OCI-M2 (cell line): ENCODE measurements around the gene PTPRT.

ENCODE experiments used
- DNase-seq: peaks from one replicate; lab custom pipeline; 2025; ENCODE audit not compliant: unreplicated experiment; lab: John Stamatoyannopoulos, UW

The PTPRT gene

DNA sequence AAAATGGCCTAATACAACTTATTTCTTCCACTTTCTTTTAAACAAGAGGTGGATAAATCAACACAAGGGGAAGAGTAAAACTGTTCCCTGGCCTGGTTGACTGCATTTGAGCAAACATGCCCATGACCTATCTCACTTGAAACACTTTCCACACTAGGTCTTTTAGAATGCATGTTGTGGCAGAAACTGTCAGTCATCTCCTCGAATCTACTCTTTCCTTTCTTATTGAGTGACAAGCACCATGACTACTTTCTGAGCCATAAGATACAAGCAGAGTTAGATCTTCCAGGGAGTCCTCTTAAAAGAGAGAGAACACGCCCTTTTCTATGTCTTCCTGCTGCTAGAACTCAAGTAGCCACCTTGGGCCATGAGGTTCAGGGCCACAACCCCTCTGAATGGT lies 66.5 kb downstream of the PTPRT start:
- no peak for DNase-seq

DNA sequence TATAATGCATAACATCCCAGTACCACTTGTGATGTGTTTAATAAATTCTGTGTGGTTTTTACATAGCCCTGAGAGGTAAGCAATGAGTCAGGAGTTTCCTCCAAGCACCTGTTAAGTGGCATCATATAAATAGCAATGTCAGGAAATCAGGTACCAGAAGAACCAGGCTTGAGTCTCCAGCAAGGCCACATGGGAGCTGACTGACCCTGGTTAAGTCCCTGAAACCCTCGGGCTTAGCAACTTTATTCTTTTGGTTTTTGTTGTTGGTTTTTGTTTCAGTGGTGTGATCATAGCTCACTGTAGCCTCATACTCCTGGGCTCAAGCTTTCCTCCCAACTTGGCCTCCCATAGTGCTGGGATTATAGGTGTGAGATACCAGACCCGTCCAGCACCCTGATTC lies 70.0 kb downstream of the PTPRT start:
- no peak for DNase-seq

DNA sequence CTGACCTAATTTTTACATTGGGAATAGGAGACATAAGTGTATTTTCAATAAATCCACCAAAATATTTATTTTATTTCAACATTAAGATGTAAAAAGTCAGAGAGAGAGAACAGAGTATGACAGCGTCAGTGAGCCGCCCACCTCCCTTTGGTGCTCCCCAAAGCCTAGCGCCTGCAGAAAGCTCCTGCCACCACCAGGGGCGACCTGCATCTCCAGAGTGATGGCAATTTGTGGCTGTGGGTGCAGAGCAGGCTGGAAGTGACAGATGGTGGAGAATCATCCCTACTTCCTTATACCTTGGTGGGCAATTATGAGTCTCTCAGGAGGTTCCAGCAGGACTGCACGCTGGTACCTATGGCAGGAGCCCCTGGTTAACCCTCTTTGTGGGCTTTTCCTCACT lies 87.3 kb downstream of the PTPRT start:
- no peak for DNase-seq

- DNase-seq = no peak
Measured at GRCh38 chr20:43096931-43097260, 92.8 kb downstream of the PTPRT start.

- no peak for DNase-seq
Measured at GRCh38 chr20:43096126-43096930, 93.4 kb downstream of the PTPRT start.

DNA sequence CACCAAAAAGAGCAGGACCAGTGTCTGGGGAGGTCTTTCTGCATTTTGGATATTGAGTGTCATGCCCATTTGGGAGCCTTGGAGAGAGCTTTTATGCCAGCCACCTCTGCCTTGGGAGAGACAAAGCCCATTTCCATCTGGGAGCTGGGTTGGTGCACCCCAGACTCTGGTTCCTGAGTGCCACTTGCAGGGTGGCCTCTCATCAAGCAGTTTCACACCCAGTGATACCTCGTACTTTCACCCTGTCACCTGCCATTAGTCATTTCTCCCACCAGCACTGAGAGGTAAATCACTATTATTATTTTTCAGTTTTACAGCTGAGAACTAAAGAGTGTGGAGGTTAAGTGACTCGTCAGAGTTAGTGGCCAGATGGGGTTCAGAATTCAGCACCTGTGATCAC lies 94.7 kb downstream of the PTPRT start:
- DNase-seq = no peak

- no peak for DNase-seq
Measured at GRCh38 chr20:43092386-43093088, 97.2 kb downstream of the PTPRT start.

GRCh38 chr20:43068482-43068881 lies 121.2 kb downstream of the PTPRT start:
- no peak for DNase-seq

GRCh38 chr20:43066125-43066524 lies 123.6 kb downstream of the PTPRT start:
- no peak for DNase-seq

- no peak for DNase-seq
Measured at GRCh38 chr20:43065299-43065698, 124.4 kb downstream of the PTPRT start.

- DNase-seq = no peak
Measured at GRCh38 chr20:43058077-43058476, 131.6 kb downstream of the PTPRT start.

DNA sequence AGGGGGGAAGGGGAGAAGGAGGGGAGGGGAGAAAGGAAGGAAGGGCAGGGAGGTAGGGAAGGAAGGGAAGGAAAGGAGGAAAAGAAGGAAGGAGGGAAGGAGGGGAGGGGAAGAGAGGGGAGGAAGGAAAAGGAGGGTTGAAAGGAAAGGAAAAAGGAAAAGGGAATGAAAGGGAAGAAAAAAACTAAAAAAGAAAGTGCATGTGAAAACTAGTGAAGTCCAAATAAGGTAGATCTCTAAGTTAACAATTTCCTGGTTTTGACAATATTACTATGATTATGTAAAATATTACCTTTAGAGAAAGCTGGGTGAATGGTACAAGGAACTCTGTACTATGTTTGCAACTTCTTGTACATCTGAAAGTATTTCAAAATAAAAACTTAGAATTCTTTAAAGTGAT lies 132.4 kb downstream of the PTPRT start:
- DNase-seq = no peak

DNA sequence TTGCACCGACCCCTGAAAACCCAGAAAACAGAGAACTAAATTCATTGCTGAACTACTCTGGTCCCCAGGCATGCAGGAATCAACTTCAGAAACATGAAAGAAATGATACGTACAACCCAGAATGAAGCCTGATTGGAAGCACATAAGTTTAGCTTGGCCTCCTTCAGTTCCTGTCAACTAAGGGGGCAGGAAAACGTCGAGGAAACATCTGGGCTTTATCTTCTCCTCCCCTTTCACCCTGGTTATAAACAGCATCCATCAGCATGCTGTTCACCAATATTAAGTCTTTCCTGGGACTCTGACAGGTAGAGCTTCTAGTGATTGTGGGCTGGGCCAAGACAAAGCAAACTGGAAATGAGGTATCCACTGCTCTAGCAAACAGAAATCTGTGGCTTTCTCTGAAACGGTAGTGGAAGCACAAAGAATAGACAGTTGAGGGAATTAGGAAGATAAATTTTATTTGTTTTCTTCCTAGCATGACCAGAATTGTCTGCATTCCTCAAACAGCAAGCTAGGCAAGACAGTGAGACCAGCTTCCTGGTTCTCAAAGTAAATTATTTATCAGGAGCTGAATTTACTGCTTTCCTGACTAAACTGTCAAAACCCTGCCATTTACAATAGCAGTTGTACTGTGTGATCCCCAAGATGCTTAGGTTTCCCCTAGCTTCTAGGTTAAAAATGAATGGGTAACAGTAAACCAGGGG lies 134.4 kb downstream of the PTPRT start:
- no peak for DNase-seq

- no peak for DNase-seq
Measured at GRCh38 chr20:43052532-43052931, 137.2 kb downstream of the PTPRT start.

GRCh38 chr20:43046966-43047365 lies 142.7 kb downstream of the PTPRT start:
- DNase-seq = no peak

- no peak for DNase-seq
Measured at GRCh38 chr20:43043887-43044286, 145.8 kb downstream of the PTPRT start.

- no peak for DNase-seq
Measured at GRCh38 chr20:43040427-43040826, 149.3 kb downstream of the PTPRT start.

GRCh38 chr20:43037605-43038309 lies 151.9 kb downstream of the PTPRT start:
- DNase-seq = no peak

- no peak for DNase-seq
Measured at GRCh38 chr20:43034981-43035724, 154.6 kb downstream of the PTPRT start.

- DNase-seq = no peak
Measured at GRCh38 chr20:43032459-43032858, 157.2 kb downstream of the PTPRT start.

- DNase-seq = no peak
Measured at GRCh38 chr20:43029176-43029575, 160.5 kb downstream of the PTPRT start.
